Measurements from ENCODE around the gene TBX5. TPM values are rescaled to one million over a fixed set of nuclear protein-coding genes. Genes with fewer than 3 reads are reported as not detected.

TBX5 gene
- total and polyA plus RNA-seq, 9 of the 15 experiments (the other 6 are each of a cell fraction or from before 2014, with no cell fraction given): not detected

DNA sequence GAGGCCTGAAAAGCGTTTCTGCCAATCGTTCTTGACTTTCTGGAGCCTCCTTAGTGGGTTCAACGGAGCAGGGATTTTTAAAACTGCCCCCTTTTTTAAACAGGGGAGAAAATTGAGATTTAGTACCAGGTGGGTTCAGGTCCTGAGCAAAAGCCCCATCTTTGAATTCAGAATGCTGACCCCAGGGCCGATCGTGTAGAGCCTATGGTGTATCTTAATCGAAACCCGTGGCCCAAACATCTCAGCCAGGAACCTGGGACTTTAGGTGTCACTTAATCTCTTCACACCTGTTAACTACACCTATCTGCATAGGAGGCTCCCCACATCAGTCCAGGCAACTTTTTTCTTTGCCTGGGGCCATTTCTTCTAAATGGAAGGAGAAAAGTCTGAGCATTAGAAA is 6.4 kb upstream of the TBX5 start:
- FAIRE-seq (no peak), ATAC-seq (no peak), DNase-seq (ENCODE audit: extremely low read depth in 1 of 4, low spot score in 3 of 4) (no peak)
- intact Hi-C loops (cut with micrococcal nuclease) (no loop called here), in situ Hi-C loops (cut with MboI) (no loop called here)
- Histone ChIP-seq H3K79me2 (ENCODE audit: control insufficient read depth, insufficient read depth, low read length) (no peaks in the 10 kb centered on the region), H3K27me3 (ENCODE audit: control insufficient read depth in 2 of 2, insufficient read depth in 2 of 2, low read length in 2 of 2) (peaks cover 42 to 83% of the 10 kb centered on the region in 2 experiments), H3K9me3 (replicated peaks; ENCODE audit: control insufficient read depth, insufficient read depth, low read depth, low read length) (no peaks in the 10 kb centered on the region), H3K4me1 (replicated peaks in 1 of 2; ENCODE audit: control insufficient read depth in 2 of 2, insufficient read depth in 2 of 2, low read length in 2 of 2) (peaks cover 0 to 6% of the 10 kb centered on the region in 2 experiments; a peak in 2 of 5 replicates), H3K9ac (ENCODE audit: insufficient read depth in 1 of 2, low read depth in 2 of 2, low read length in 2 of 2) (no peak overlapping the region), H3K4me3 (no peak overlapping the region), H3K4me2 (ENCODE audit: insufficient read depth, low read length) (no peak overlapping the region), H3K27ac (ENCODE audit: extremely low read depth, low read depth, low read length) (no peak overlapping the region), H4K20me1 (replicated peaks; ENCODE audit: control insufficient read depth, insufficient read depth, low read length) (peaks cover 4% of the 10 kb centered on the region; the same call in 1 of the 2 replicates), H3K9me1 (ENCODE audit: control insufficient read depth, insufficient read depth, low read length) (no peaks in the 10 kb centered on the region), H2AFZ (ENCODE audit: low read depth, low read length) (no peak overlapping the region), H3K36me3 (ENCODE audit: control insufficient read depth, insufficient read depth, low read length) (no peaks in the 10 kb centered on the region)
- POLR2A ChIA-PET: no interaction called here
- CTCF ChIA-PET (ENCODE audit: low intra/inter-chr PET ratio): no interaction called here
- no peak for TF ChIP-seq KAT2B (IDR thresholded peaks at IDR 0.05; ENCODE audit: low read depth, low read length)
- TF ChIP-seq, protein P1, sequence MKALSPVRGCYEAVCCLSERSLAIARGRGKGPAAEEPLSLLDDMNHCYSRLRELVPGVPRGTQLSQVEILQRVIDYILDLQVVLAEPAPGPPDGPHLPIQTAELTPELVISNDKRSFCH (CRISPR knock-in tag; IDR thresholded peaks at IDR 0.05): no peak
- TF ChIP-seq, protein P1 (tag; IDR thresholded peaks at IDR 0.05): no peak
- TF ChIP-seq ZNF408 (CRISPR knock-in tag; IDR thresholded peaks at IDR 0.05; ENCODE audit: low read depth): no peak
- no peak for TF ChIP-seq BHLHE40 (IDR thresholded peaks at IDR 0.05; ENCODE audit: low read length)
- TF ChIP-seq ATF1 (CRISPR knock-in tag; IDR thresholded peaks at IDR 0.05): no peak
- TF ChIP-seq ATF1 (tag; IDR thresholded peaks at IDR 0.05): no peak
- no peak for TF ChIP-seq FOXP1 (CRISPR knock-in tag; IDR thresholded peaks at IDR 0.05)
- TF ChIP-seq SAFB (IDR thresholded peaks at IDR 0.05; ENCODE audit: borderline replicate concordance, low read depth, low read length): no peak
- WGBS (ENCODE audit: insufficient coverage, low coverage, missing lambda C conversion rate): under 1% methylated on average over 7 of the region's 7 CpGs
- no TSS peak for BruUV-seq (replicated peaks)
